Testis (tissue), 2 donors: ENCODE data around the gene FMNL2.

Experiments used
- CTCF ChIP-seq, 3 experiments: fragments of 450-650 bp in 2 of 3; fragments of 200-600 bp in 1 of 3; sonication (generic) in 1 of 3; IDR thresholded peaks; one replicate each; pipeline ENCODE4 v1.5.1; 2016 to 2019; ENCODE audit warnings: antibody characterized with exemption in 3 of 3, mild to moderate bottlenecking in 2 of 3, moderate library complexity in 1 of 3
- POLR2A ChIP-seq: fragments of 450-650 bp; IDR thresholded peaks from one replicate; pipeline ENCODE4 v1.6.1; 2017; ENCODE audit warnings: antibody characterized with exemption, mild to moderate bottlenecking, moderate library complexity

GRCh38 chr2:152513029-152513428, 178.1 kb downstream of the FMNL2 start:
- no peak for TF ChIP-seq CTCF (IDR thresholded peaks at IDR 0.05)
- TF ChIP-seq POLR2A = no peak
